ENCODE measurements around the gene HNRNPL. TPM values are rescaled to one million over a fixed set of nuclear protein-coding genes. Genes with fewer than 3 reads are reported as not detected.

HNRNPL gene
- total and polyA plus RNA-seq, 2 of the 8 experiments (the other 6 are each of a cell fraction or from before 2014, with no cell fraction given) = 404 to 779 TPM

GRCh38 chr19:38803543-38803942, 46.2 kb downstream of the HNRNPL start:
- H3K4me2 ChIP-seq (ENCODE audit: insufficient read depth in 1 of 2, low read depth in 2 of 2, low read length in 2 of 2) = no peak overlapping the region
- H3K36me3 ChIP-seq (ENCODE audit: control insufficient read depth in 2 of 4, insufficient read depth in 4 of 4, low read length in 3 of 4) = no peaks in the 10 kb centered on the region
- H3K79me2 ChIP-seq (ENCODE audit: control insufficient read depth in 1 of 2, insufficient read depth in 2 of 2, low read length in 2 of 2) = no peaks in the 10 kb centered on the region
- H2BK5ac ChIP-seq (ENCODE audit: low read depth, low read length) = no peak overlapping the region
- H2BK20ac ChIP-seq (ENCODE audit: low read length) = no peak overlapping the region
- no peaks in the 10 kb centered on the region for H4K20me1 ChIP-seq (replicated peaks in 1 of 2; ENCODE audit: control insufficient read depth in 1 of 2, insufficient read depth in 2 of 2, low read length in 2 of 2)
- peaks cover 5% of the 10 kb centered on the region; the same call in 1 of the 2 replicates for H3K23me2 ChIP-seq (ENCODE audit: low read depth, low read length)
- H3K27ac ChIP-seq (ENCODE audit: low read depth, low read length) = no peak overlapping the region
- H2AK5ac ChIP-seq (ENCODE audit: low read depth, low read length) = no peak overlapping the region
- H2BK12ac ChIP-seq (ENCODE audit: low read depth, low read length) = no peak overlapping the region
- 89% methylated on average over 10 of the region's 10 CpGs; no CpG with 5 or more reads in 1 of the 2 experiments for WGBS, 2 experiments (ENCODE audit: extremely low coverage in 1 of 2, insufficient coverage in 1 of 2, insufficient read length in 1 of 2, insufficient replicate concordance in 2 of 2, low coverage in 1 of 2, low lambda C conversion rate in 2 of 2, missing lambda C conversion rate in 1 of 2)
- H3K18ac ChIP-seq (ENCODE audit: extremely low read depth, low read length) = no peak overlapping the region
- CTCF ChIA-PET (ENCODE audit: partially characterized antibody) = interaction anchor here (0.9 kb wide), 1 partner anchor 10 kb away, joined by 3 read pairs; no protein-coding TSS in a partner anchor
- DNase-seq (ENCODE audit: low read depth in 1 of 2, low spot score in 2 of 2) (no peak), FAIRE-seq (no peak)
- no peaks in the 10 kb centered on the region; a peak in 2 of 7 replicates for H3K4me1 ChIP-seq (replicated peaks in 1 of 4; ENCODE audit: control insufficient read depth in 3 of 4, insufficient read depth in 4 of 4, low read length in 3 of 4)
- no peak overlapping the region for H3K9ac ChIP-seq (replicated peaks in 1 of 4; ENCODE audit: extremely low read depth in 1 of 4, low read depth in 3 of 4, low read length in 3 of 4)
- no peak overlapping the region for H2BK120ac ChIP-seq (replicated peaks; ENCODE audit: low read depth, low read length)
- no peak overlapping the region for H4K8ac ChIP-seq (ENCODE audit: extremely low read depth, insufficient read depth, low read length)
- H4K91ac ChIP-seq (replicated peaks; ENCODE audit: insufficient read length, low read length) = no peak overlapping the region
- H3K79me1 ChIP-seq (ENCODE audit: low read depth, low read length) = no peaks in the 10 kb centered on the region
- H3K4me3 ChIP-seq (ENCODE audit: extremely low read depth in 1 of 4, insufficient read depth in 2 of 4, low read depth in 3 of 4, low read length in 4 of 4) = no peak overlapping the region
- no peak overlapping the region for H3K23ac ChIP-seq (ENCODE audit: insufficient read length)
- no peak overlapping the region for H4K5ac ChIP-seq (ENCODE audit: insufficient read length, low read depth, low read length)
- H2BK15ac ChIP-seq (ENCODE audit: low read length) = no peak overlapping the region
- H3K14ac ChIP-seq (ENCODE audit: insufficient read length) = no peak overlapping the region
- H3K27me3 ChIP-seq (replicated peaks in 1 of 4; ENCODE audit: control insufficient read depth in 3 of 4, extremely low read depth in 1 of 4, insufficient read depth in 3 of 4, low read length in 3 of 4) = no peaks in the 10 kb centered on the region; a peak in 2 of 7 replicates
- H2AFZ ChIP-seq (ENCODE audit: low read length) = no peak overlapping the region
- H3K9me3 ChIP-seq (ENCODE audit: insufficient read depth in 2 of 2, low read depth in 1 of 2, low read length in 1 of 2) = 0 out of 4 replicates have a peak, but pooled peaks cover 0 to 2% of the 10 kb centered on the region in 2 experiments
- POLR2A ChIA-PET (ENCODE audit: partially characterized antibody) = no interaction called here
- no peak overlapping the region for H3K56ac ChIP-seq (replicated peaks; ENCODE audit: insufficient read length, low read depth, low read length)
- H3K4ac ChIP-seq (replicated peaks; ENCODE audit: insufficient read length, low read depth, low read length) = no peak overlapping the region
- no peak for TF ChIP-seq NRF1 (IDR thresholded peaks at IDR 0.05; ENCODE audit: low read depth, low read length)
- TF ChIP-seq CBX8 (IDR thresholded peaks at IDR 0.05; ENCODE audit: borderline replicate concordance, low read depth, low read length) = no peak
- TF ChIP-seq RXRA (IDR thresholded peaks at IDR 0.05; ENCODE audit: insufficient read depth, low read depth, low read length) = no peak
- no peak for TF ChIP-seq BCL11A (IDR thresholded peaks at IDR 0.05; ENCODE audit: low read depth in 2 of 2, low read length in 2 of 2)
- no peak for TF ChIP-seq ASH2L (IDR thresholded peaks at IDR 0.05; ENCODE audit: low read length)
- no peak for TF ChIP-seq KDM1A (IDR thresholded peaks at IDR 0.05; ENCODE audit: borderline replicate concordance, low read length)
- TF ChIP-seq JUN (IDR thresholded peaks at IDR 0.05; ENCODE audit: low read depth, low read length) = no peak
- TF ChIP-seq GTF2F1 (IDR thresholded peaks at IDR 0.05; ENCODE audit: borderline replicate concordance, low read depth, low read length) = no peak
- TF ChIP-seq SRF (IDR thresholded peaks at IDR 0.05; ENCODE audit: low read depth, low read length) = no peak
- TF ChIP-seq, protein P1, sequence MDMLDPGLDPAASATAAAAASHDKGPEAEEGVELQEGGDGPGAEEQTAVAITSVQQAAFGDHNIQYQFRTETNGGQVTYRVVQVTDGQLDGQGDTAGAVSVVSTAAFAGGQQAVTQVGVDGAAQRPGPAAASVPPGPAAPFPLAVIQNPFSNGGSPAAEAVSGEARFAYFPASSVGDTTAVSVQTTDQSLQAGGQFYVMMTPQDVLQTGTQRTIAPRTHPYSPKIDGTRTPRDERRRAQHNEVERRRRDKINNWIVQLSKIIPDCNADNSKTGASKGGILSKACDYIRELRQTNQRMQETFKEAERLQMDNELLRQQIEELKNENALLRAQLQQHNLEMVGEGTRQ (IDR thresholded peaks at IDR 0.05; ENCODE audit: low read length) = no peak
- no peak for TF ChIP-seq CBX5 (IDR thresholded peaks at IDR 0.05; ENCODE audit: low read depth, low read length)
- no peak for TF ChIP-seq PHF8 (conservative IDR thresholded peaks at IDR 0.05; ENCODE audit: low read depth, low read length)
- TF ChIP-seq TAF7 (optimal IDR thresholded peaks at IDR 0.05; ENCODE audit: borderline replicate concordance, low read depth, low read length) = no peak

Measured in H1 (cell line).